ENCODE measurements around the gene MSI2. TPM values are rescaled to one million over a fixed set of nuclear protein-coding genes. Genes with fewer than 3 reads are reported as not detected.

Gene MSI2
- polyA plus RNA-seq, 1 of the 3 experiments (the other 2 are of a cell fraction): 24.1 TPM

DNA sequence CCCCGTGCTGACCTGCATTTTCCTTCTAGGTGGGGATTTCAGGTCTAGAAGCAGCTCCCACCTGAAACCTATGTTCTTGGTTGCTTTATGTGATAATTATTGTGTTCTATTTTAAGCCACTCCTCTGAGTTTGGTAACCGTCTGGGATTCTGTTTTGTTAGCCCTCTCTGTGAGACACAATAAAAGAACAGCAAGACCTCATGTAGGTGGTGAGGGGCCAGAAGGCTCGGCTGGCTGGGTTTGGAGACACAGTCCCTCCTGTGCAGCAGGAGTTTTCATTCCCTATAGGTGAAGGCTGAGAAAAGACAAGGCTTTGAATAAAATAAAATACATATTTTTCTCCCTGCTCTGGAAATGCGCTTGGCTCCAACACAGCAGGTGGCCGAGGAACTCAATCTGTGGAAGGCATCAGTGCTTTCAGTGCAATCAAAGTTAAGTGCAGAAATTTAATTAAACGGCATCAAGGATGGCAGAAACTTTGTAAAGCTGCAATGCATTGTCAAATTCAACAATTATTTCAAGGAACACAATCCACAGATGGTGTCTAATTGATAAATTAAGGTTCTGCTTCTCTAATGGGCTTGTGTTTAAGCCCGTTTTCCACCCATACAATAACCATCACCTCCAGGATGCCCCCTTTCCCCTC lies 107.8 kb downstream of the MSI2 start (continued):
- TF ChIP-seq, protein P1, sequence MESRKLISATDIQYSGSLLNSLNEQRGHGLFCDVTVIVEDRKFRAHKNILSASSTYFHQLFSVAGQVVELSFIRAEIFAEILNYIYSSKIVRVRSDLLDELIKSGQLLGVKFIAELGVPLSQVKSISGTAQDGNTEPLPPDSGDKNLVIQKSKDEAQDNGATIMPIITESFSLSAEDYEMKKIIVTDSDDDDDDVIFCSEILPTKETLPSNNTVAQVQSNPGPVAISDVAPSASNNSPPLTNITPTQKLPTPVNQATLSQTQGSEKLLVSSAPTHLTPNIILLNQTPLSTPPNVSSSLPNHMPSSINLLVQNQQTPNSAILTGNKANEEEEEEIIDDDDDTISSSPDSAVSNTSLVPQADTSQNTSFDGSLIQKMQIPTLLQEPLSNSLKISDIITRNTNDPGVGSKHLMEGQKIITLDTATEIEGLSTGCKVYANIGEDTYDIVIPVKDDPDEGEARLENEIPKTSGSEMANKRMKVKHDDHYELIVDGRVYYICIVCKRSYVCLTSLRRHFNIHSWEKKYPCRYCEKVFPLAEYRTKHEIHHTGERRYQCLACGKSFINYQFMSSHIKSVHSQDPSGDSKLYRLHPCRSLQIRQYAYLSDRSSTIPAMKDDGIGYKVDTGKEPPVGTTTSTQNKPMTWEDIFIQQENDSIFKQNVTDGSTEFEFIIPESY (IDR thresholded peaks at IDR 0.05; ENCODE audit: borderline replicate concordance, low read depth): no peak
- TF ChIP-seq, protein P2, sequence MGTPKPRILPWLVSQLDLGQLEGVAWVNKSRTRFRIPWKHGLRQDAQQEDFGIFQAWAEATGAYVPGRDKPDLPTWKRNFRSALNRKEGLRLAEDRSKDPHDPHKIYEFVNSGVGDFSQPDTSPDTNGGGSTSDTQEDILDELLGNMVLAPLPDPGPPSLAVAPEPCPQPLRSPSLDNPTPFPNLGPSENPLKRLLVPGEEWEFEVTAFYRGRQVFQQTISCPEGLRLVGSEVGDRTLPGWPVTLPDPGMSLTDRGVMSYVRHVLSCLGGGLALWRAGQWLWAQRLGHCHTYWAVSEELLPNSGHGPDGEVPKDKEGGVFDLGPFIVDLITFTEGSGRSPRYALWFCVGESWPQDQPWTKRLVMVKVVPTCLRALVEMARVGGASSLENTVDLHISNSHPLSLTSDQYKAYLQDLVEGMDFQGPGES (IDR thresholded peaks at IDR 0.05; ENCODE audit: low read depth, low read length): no peak
- TF ChIP-seq, protein P3, sequence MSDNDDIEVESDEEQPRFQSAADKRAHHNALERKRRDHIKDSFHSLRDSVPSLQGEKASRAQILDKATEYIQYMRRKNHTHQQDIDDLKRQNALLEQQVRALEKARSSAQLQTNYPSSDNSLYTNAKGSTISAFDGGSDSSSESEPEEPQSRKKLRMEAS (IDR thresholded peaks at IDR 0.05; ENCODE audit: low read depth): no peak
- no peak for TF ChIP-seq SMC3 (IDR thresholded peaks at IDR 0.05; ENCODE audit: low read depth, low read length)
- TF ChIP-seq GATA2 (CRISPR knock-in tag; IDR thresholded peaks at IDR 0.05): peak; percentile 96
- no peak for TF ChIP-seq USF2 (IDR thresholded peaks at IDR 0.05; ENCODE audit: borderline replicate concordance, low read depth, low read length)

- POLR2A ChIA-PET: interaction anchor here (1.0 to 1.4 kb wide), 3 partner anchors 179 to 300 kb away, joined by 3 read pairs; no protein-coding TSS in a partner anchor
- H3K4me1 ChIP-seq (ENCODE audit: control insufficient read depth in 1 of 2, insufficient read depth in 2 of 2, low read depth in 1 of 2, low read length in 1 of 2): peaks cover 0 to 56% of the 10 kb centered on the region in 2 experiments; a peak in 3 of 4 replicates
- H3K79me2 ChIP-seq (ENCODE audit: insufficient read depth): no peaks in the 10 kb centered on the region; the same call in 1 of the 2 replicates
- H4K20me1 ChIP-seq (ENCODE audit: insufficient read depth): no peaks in the 10 kb centered on the region
- H3K9me2 ChIP-seq: no peaks in the 10 kb centered on the region
- H3K27me3 ChIP-seq (ENCODE audit: insufficient read depth): no peaks in the 10 kb centered on the region
- H3K9ac ChIP-seq: no peak overlapping the region
- no peak overlapping the region for H3K4me3 ChIP-seq (ENCODE audit: low read depth in 2 of 2, low read length in 1 of 2)
- no peaks in the 10 kb centered on the region for H3K36me3 ChIP-seq (replicated peaks in 1 of 2; ENCODE audit: control insufficient read depth in 1 of 2, insufficient read depth in 2 of 2, low read length in 1 of 2)
- 95% methylated on average over 3 of the region's 3 CpGs for WGBS (ENCODE audit: low lambda C conversion rate)
- H3F3A ChIP-seq (replicated peaks; ENCODE audit: insufficient read depth): no peaks in the 10 kb centered on the region
- CTCF ChIA-PET: interaction anchor here (0.6 to 2.5 kb wide), 12 partner anchors 10 to 468 kb away, joined by 3 to 16 read pairs (median 4); no protein-coding TSS in a partner anchor
- DNase-seq: no peak
- peak overlapping the region in 1 of 2 experiments; percentile 92; a peak in 2 of 4 replicates for H3K27ac ChIP-seq (ENCODE audit: low read depth in 2 of 2, low read length in 1 of 2)
- no peaks in the 10 kb centered on the region for H3K9me3 ChIP-seq
- no peak overlapping the region for H2AFZ ChIP-seq (ENCODE audit: low read depth)
- no peak overlapping the region for H3K4me2 ChIP-seq
- TF ChIP-seq FOXJ3 (CRISPR knock-in tag; IDR thresholded peaks at IDR 0.05) (no peak), FOSL2 (IDR thresholded peaks at IDR 0.05; ENCODE audit: borderline replicate concordance, low read depth) (no peak), MXI1 (IDR thresholded peaks at IDR 0.05; ENCODE audit: low read depth, low read length) (no peak), JUND (IDR thresholded peaks at IDR 0.05) (no peak), USF2 (IDR thresholded peaks at IDR 0.05; ENCODE audit: borderline replicate concordance, low read depth, low read length) (no peak), SIN3A (IDR thresholded peaks at IDR 0.05; ENCODE audit: borderline replicate concordance, low read depth, low read length) (no peak), RFX5 (IDR thresholded peaks at IDR 0.05; ENCODE audit: low read length) (no peak)
- TF ChIP-seq, protein P4, sequence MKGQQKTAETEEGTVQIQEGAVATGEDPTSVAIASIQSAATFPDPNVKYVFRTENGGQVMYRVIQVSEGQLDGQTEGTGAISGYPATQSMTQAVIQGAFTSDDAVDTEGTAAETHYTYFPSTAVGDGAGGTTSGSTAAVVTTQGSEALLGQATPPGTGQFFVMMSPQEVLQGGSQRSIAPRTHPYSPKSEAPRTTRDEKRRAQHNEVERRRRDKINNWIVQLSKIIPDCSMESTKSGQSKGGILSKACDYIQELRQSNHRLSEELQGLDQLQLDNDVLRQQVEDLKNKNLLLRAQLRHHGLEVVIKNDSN (IDR thresholded peaks at IDR 0.05; ENCODE audit: borderline replicate concordance, low read depth): no peak
Observed at GRCh38 chr17:57365420-57365819, 109.1 kb downstream of the MSI2 start.
